ENCODE measurements around the gene DOHH.

GRCh38 chr19:3524078-3524842 lies 23.8 kb upstream of the DOHH start:
- TF ChIP-seq POLR2AphosphoS5 (IDR thresholded peaks at IDR 0.05; ENCODE audit: low read depth, low read length): no peak
- no peak for TF ChIP-seq CTCF (IDR thresholded peaks at IDR 0.05)
- TF ChIP-seq REST (IDR thresholded peaks at IDR 0.05; ENCODE audit: insufficient read depth in 1 of 2, low read depth in 2 of 2, low read length in 1 of 2): no peak
- no peak for TF ChIP-seq TCF7L2 (IDR thresholded peaks at IDR 0.05; ENCODE audit: low read depth, low read length)
- TF ChIP-seq SIN3A (IDR thresholded peaks at IDR 0.05; ENCODE audit: borderline replicate concordance, insufficient read depth, low read depth, low read length): no peak

Measured in Panc1 (cell line).